PC-9 (cell line): ENCODE results near the gene TNFAIP1. TPM values are rescaled to one million over a fixed set of nuclear protein-coding genes. Genes with fewer than 3 reads are reported as not detected.
A peak's percentile ranks its signal among the peaks of the same experiment; 100 is the strongest.

Experiments used
- BruUV-seq: library from RNA; stranded (reverse); fragments of 400-500 nt; replicated peaks from 2 replicates; lab custom pipeline; 2021; lab: Mats Ljungman, UMichigan
- CTCF ChIA-PET: fragments of 300-600 bp; sonication (Branson Sonifier 250); formaldehyde crosslinking; loops from one replicate; lab custom pipeline; 2022; ENCODE audit warnings: antibody characterized with exemption; lab: Charles Lee
- POLR2A ChIA-PET: fragments of 300-600 bp; sonication (Branson Sonifier 250); formaldehyde crosslinking; loops from one replicate; lab custom pipeline; 2022; ENCODE audit warnings: antibody characterized with exemption; ENCODE audit not compliant: unreplicated experiment; lab: Charles Lee
- DNase-seq, 2 experiments: peaks; one replicate each; pipeline versions ENCODE4 v3.0.0 to v3.0.0-alpha.2; 2015 to 2022; ENCODE audit warnings: mixed read lengths in 1 of 2
- H2AFZ ChIP-seq: fragments of 200-600 bp; sonication (generic); 2 replicates; pipeline ENCODE4 v1.8.1; 2017; ENCODE audit warnings: antibody characterized with exemption
- H3F3A ChIP-seq: fragments of 200-600 bp; sonication (generic); 2 replicates; pipeline ENCODE4 v1.8.1; 2017; ENCODE audit warnings: antibody characterized with exemption, mild to moderate bottlenecking, low read depth; ENCODE audit not compliant: insufficient read depth
- H3K27ac ChIP-seq: fragments of 200-600 bp; sonication (generic); 2 replicates; pipeline ENCODE4 v1.6.1; 2016; ENCODE audit warnings: mixed run types
- H3K27me3 ChIP-seq: fragments of 200-600 bp; sonication (generic); 2 replicates; pipeline ENCODE4 v1.6.1; 2016; ENCODE audit warnings: low read depth, mixed run types; ENCODE audit not compliant: insufficient read depth
- H3K36me3 ChIP-seq: fragments of 200-600 bp; sonication (generic); 2 replicates; pipeline ENCODE4 v1.6.1; 2016; ENCODE audit warnings: low read depth, mixed run types
- H3K4me1 ChIP-seq: fragments of 200-600 bp; sonication (generic); replicated peaks from 2 replicates; pipeline ENCODE4 v1.6.1; 2016; ENCODE audit warnings: mixed run types; ENCODE audit not compliant: insufficient read depth
- H3K4me2 ChIP-seq: fragments of 200-600 bp; sonication (generic); 2 replicates; pipeline ENCODE4 v1.6.1; 2017; ENCODE audit warnings: mixed run types
- H3K4me3 ChIP-seq: fragments of 200-600 bp; sonication (generic); 2 replicates; pipeline ENCODE4 v1.6.1; 2016; ENCODE audit warnings: mixed run types
- H3K79me2 ChIP-seq: fragments of 200-600 bp; sonication (generic); 2 replicates; pipeline ENCODE4 v1.6.1; 2017; ENCODE audit warnings: low read depth, mixed run types
- H3K9me2 ChIP-seq: fragments of 200-600 bp; sonication (generic); 2 replicates; pipeline ENCODE4 v1.8.1; 2017; ENCODE audit warnings: mild to moderate bottlenecking; ENCODE audit not compliant: insufficient read depth
- H3K9me3 ChIP-seq: fragments of 200-600 bp; sonication (generic); 2 replicates; pipeline ENCODE4 v1.8.1; 2016; ENCODE audit warnings: low read depth; ENCODE audit not compliant: insufficient read depth
- H4K20me1 ChIP-seq: fragments of 200-600 bp; sonication (generic); 2 replicates; pipeline ENCODE4 v1.8.1; 2017; ENCODE audit not compliant: insufficient read depth
- CTCF ChIP-seq: fragments of 200-600 bp; sonication (generic); conservative IDR thresholded peaks from 2 replicates; pipeline ENCODE4 v1.6.1; 2017; ENCODE audit warnings: mixed run types, antibody characterized with exemption, mild to moderate bottlenecking, moderate library complexity
- EZH2 ChIP-seq: fragments of 200-600 bp; sonication (generic); IDR thresholded peaks from 2 replicates; pipeline ENCODE4 v1.8.0; 2017; ENCODE audit warnings: antibody characterized with exemption, low read depth
- intact Hi-C: fragments of 100-400 bp; cut with micrococcal nuclease; formaldehyde crosslinking; loops from one replicate; pipeline ENCODE4 v1.10.0; 2022; ENCODE audit not compliant: unreplicated experiment
- total RNA-seq: library from RNA; stranded (reverse); gene quantifications from 2 replicates; pipeline ENCODE4 v1.2.3, GENCODE V29; 2021

Gene TNFAIP1
- total RNA-seq, 1 experiment from 2014 or later, result 46.8 TPM

GRCh38 chr17:28317966-28318758 is 17.4 kb upstream of the TNFAIP1 start:
- POLR2A ChIA-PET, result no interaction called here
- DNase-seq, result no peak
- no peak overlapping the region for H3K27ac ChIP-seq
- no peaks in the 10 kb centered on the region for H3K27me3 ChIP-seq
- H3F3A ChIP-seq, result no peaks in the 10 kb centered on the region
- no peaks in the 10 kb centered on the region for H3K9me2 ChIP-seq
- H4K20me1 ChIP-seq, result no peaks in the 10 kb centered on the region
- TF ChIP-seq CTCF, result no peak
- H3K36me3 ChIP-seq, result no peaks in the 10 kb centered on the region
- no TSS peak for BruUV-seq
- peaks cover 39% of the 10 kb centered on the region for H3K79me2 ChIP-seq
- peaks cover 29% of the 10 kb centered on the region for H3K4me1 ChIP-seq
- peak overlapping the region; percentile 75 for H3K4me3 ChIP-seq
- CTCF ChIA-PET, result no interaction called here
- intact Hi-C loops, result loop anchor here (2.0 to 5.0 kb wide), 2 partner anchors 36 to 55 kb away; no protein-coding TSS in a partner anchor
- no peaks in the 10 kb centered on the region for H3K9me3 ChIP-seq
- H3K4me2 ChIP-seq, result peak overlapping the region; percentile 92
- peak overlapping the region; percentile 83 for H2AFZ ChIP-seq

- TF ChIP-seq CTCF (0 out of 2 replicates have a peak, but pooled peaks have one; percentile 34), EZH2 (no peak)
- Histone ChIP-seq H3K36me3 (no peaks in the 10 kb centered on the region), H3K27me3 (no peaks in the 10 kb centered on the region), H2AFZ (peak within 1 kb of the TSS; percentile 92), H3K4me2 (peak within 1 kb of the TSS; percentile 92), H3K4me1 (peaks cover 34% of the 10 kb centered on the region), H3F3A (no peaks in the 10 kb centered on the region), H3K9me2 (no peaks in the 10 kb centered on the region), H3K79me2 (peaks cover 47% of the 10 kb centered on the region), H3K9me3 (no peaks in the 10 kb centered on the region), H3K27ac (no peak within 1 kb of the TSS), H4K20me1 (no peaks in the 10 kb centered on the region), H3K4me3 (peak within 1 kb of the TSS; percentile 75)
- POLR2A ChIA-PET, result interaction anchor here (0.6 kb wide), 1 partner anchor 167 kb away, joined by 7 read pairs; no protein-coding TSS in a partner anchor
- no TSS peak for BruUV-seq
- peak; percentile 93 for DNase-seq
- CTCF ChIA-PET, result no interaction called here
- intact Hi-C loops, result loop anchor here (1.0 to 5.0 kb wide), 3 partner anchors 17 to 54 kb away; no protein-coding TSS in a partner anchor
These were observed 16.6 kb upstream of the TNFAIP1 start, which contains the start of gene TMEM97 for GRCh38 chr17:28318759-28319597. TSS of gene TMEM97 (plus strand) at chr17:28319200. CDS start at chr17:28319240, 40 bp downstream.

GRCh38 chr17:28319598-28319935 is 16.0 kb upstream of the TNFAIP1 start:
- no peak for TF ChIP-seq CTCF
- TF ChIP-seq EZH2, result no peak
- Histone ChIP-seq H2AFZ (peak overlapping the region; percentile 92), H4K20me1 (no peaks in the 10 kb centered on the region), H3K4me3 (peak overlapping the region; percentile 75), H3K36me3 (no peaks in the 10 kb centered on the region), H3K4me2 (peak overlapping the region; percentile 92), H3K27me3 (no peaks in the 10 kb centered on the region), H3K4me1 (peaks cover 40% of the 10 kb centered on the region), H3K27ac (no peak overlapping the region), H3K79me2 (peaks cover 53% of the 10 kb centered on the region), H3F3A (no peaks in the 10 kb centered on the region), H3K9me3 (no peaks in the 10 kb centered on the region), H3K9me2 (no peaks in the 10 kb centered on the region)
- CTCF ChIA-PET, result no interaction called here
- DNase-seq, result no peak
- intact Hi-C loops, result loop anchor here (1.0 to 5.0 kb wide), 3 partner anchors 17 to 53 kb away; no protein-coding TSS in a partner anchor
- POLR2A ChIA-PET, result interaction anchor here (0.6 to 0.7 kb wide), 2 partner anchors 38 to 166 kb away, joined by 7 read pairs; partner anchors contain the start of gene POLDIP2
- BruUV-seq, result TSS peak; percentile 43
